ENCODE measurements around the gene APBA2. TPM values are rescaled to one million over a fixed set of nuclear protein-coding genes. Genes with fewer than 3 reads are reported as not detected.

APBA2 gene
- total RNA-seq, 1 experiment from 2014 or later, result not detected

- Histone ChIP-seq H3K9me3 (peaks cover 3% of the 10 kb centered on the region; the same call in 1 of the 2 replicates), H3K27me3 (replicated peaks; ENCODE audit: control insufficient read depth, insufficient read depth, low read length) (no peaks in the 10 kb centered on the region; the same call in 1 of the 2 replicates), H3K36me3 (ENCODE audit: control insufficient read depth, insufficient read depth, low read length) (no peaks in the 10 kb centered on the region), H3K4me1 (no peaks in the 10 kb centered on the region), H3K4me3 (ENCODE audit: low read depth, low read length) (no peak overlapping the region)
- Mint-ChIP-seq H3K4me3 (ENCODE audit: unreplicated experiment) (no peak overlapping the region), H3K9me3 (ENCODE audit: unreplicated experiment) (no peaks in the 10 kb centered on the region), H3K27ac (ENCODE audit: unreplicated experiment) (no peak overlapping the region), H3K4me1 (ENCODE audit: low read depth, unreplicated experiment) (no peaks in the 10 kb centered on the region), H3K27me3 (ENCODE audit: insufficient read depth, unreplicated experiment) (peaks cover 3% of the 10 kb centered on the region), H3K36me3 (ENCODE audit: insufficient read depth, unreplicated experiment) (no peaks in the 10 kb centered on the region)
- no peak for DNase-seq
- POLR2A ChIA-PET, result no interaction called here
- CTCF ChIA-PET, result no interaction called here
- intact Hi-C loops (cut with micrococcal nuclease; ENCODE audit: unreplicated experiment), result no loop called here
- BruUV-seq (replicated peaks), result no TSS peak
- TF ChIP-seq CTCF (IDR thresholded peaks at IDR 0.05; ENCODE audit: insufficient read depth in 1 of 2, low read depth in 1 of 2, low read length in 1 of 2, severe bottlenecking in 1 of 2, unreplicated experiment in 1 of 2), result no peak
These were observed 95.6 kb downstream of the APBA2 start for GRCh38 chr15:28981351-28981720.

GRCh38 chr15:28981921-28982320, 96.1 kb downstream of the APBA2 start:
- Mint-ChIP-seq H3K9me3 (ENCODE audit: unreplicated experiment) (no peaks in the 10 kb centered on the region), H3K4me1 (ENCODE audit: low read depth, unreplicated experiment) (no peaks in the 10 kb centered on the region), H3K27ac (ENCODE audit: unreplicated experiment) (no peak overlapping the region), H3K36me3 (ENCODE audit: insufficient read depth, unreplicated experiment) (no peaks in the 10 kb centered on the region), H3K27me3 (ENCODE audit: insufficient read depth, unreplicated experiment) (peaks cover 3% of the 10 kb centered on the region), H3K4me3 (ENCODE audit: unreplicated experiment) (no peak overlapping the region)
- no peak for TF ChIP-seq CTCF (IDR thresholded peaks at IDR 0.05; ENCODE audit: insufficient read depth in 1 of 2, low read depth in 1 of 2, low read length in 1 of 2, severe bottlenecking in 1 of 2, unreplicated experiment in 1 of 2)
- no peaks in the 10 kb centered on the region; the same call in 1 of the 2 replicates for H3K27me3 ChIP-seq (replicated peaks; ENCODE audit: control insufficient read depth, insufficient read depth, low read length)
- no TSS peak for BruUV-seq (replicated peaks)
- intact Hi-C loops (cut with micrococcal nuclease; ENCODE audit: unreplicated experiment), result no loop called here
- no peaks in the 10 kb centered on the region for H3K4me1 ChIP-seq
- POLR2A ChIA-PET, result no interaction called here
- no peaks in the 10 kb centered on the region for H3K36me3 ChIP-seq (ENCODE audit: control insufficient read depth, insufficient read depth, low read length)
- DNase-seq, result no peak
- H3K4me3 ChIP-seq (ENCODE audit: low read depth, low read length), result no peak overlapping the region
- CTCF ChIA-PET, result no interaction called here
- H3K9me3 ChIP-seq, result peaks cover 3% of the 10 kb centered on the region; the same call in 1 of the 2 replicates

- Mint-ChIP-seq H3K9me3 (ENCODE audit: unreplicated experiment) (no peaks in the 10 kb centered on the region), H3K27me3 (ENCODE audit: insufficient read depth, unreplicated experiment) (peaks cover 3% of the 10 kb centered on the region), H3K4me3 (ENCODE audit: unreplicated experiment) (no peak overlapping the region), H3K36me3 (ENCODE audit: insufficient read depth, unreplicated experiment) (no peaks in the 10 kb centered on the region), H3K27ac (ENCODE audit: unreplicated experiment) (no peak overlapping the region), H3K4me1 (ENCODE audit: low read depth, unreplicated experiment) (no peaks in the 10 kb centered on the region)
- Histone ChIP-seq H3K9me3 (peaks cover 3% of the 10 kb centered on the region; the same call in 1 of the 2 replicates), H3K27me3 (replicated peaks; ENCODE audit: control insufficient read depth, insufficient read depth, low read length) (no peaks in the 10 kb centered on the region; the same call in 1 of the 2 replicates), H3K36me3 (ENCODE audit: control insufficient read depth, insufficient read depth, low read length) (no peaks in the 10 kb centered on the region), H3K4me1 (no peaks in the 10 kb centered on the region), H3K4me3 (ENCODE audit: low read depth, low read length) (no peak overlapping the region)
- intact Hi-C loops (cut with micrococcal nuclease; ENCODE audit: unreplicated experiment), result no loop called here
- no peak for DNase-seq
- no TSS peak for BruUV-seq (replicated peaks)
- POLR2A ChIA-PET, result no interaction called here
- no peak for TF ChIP-seq CTCF (IDR thresholded peaks at IDR 0.05; ENCODE audit: insufficient read depth in 1 of 2, low read depth in 1 of 2, low read length in 1 of 2, severe bottlenecking in 1 of 2, unreplicated experiment in 1 of 2)
- CTCF ChIA-PET, result no interaction called here
These were observed 97.1 kb downstream of the APBA2 start for GRCh38 chr15:28982886-28983285.
